PC-9 (cell line): ENCODE results near the gene KRT78.

ENCODE experiments used
- CTCF ChIP-seq: fragments of 200-600 bp; sonication (generic); conservative IDR thresholded peaks from 2 replicates; pipeline ENCODE4 v1.6.1; 2017; ENCODE audit warnings: mixed run types, antibody characterized with exemption, mild to moderate bottlenecking, moderate library complexity
- EZH2 ChIP-seq: fragments of 200-600 bp; sonication (generic); IDR thresholded peaks from 2 replicates; pipeline ENCODE4 v1.8.0; 2017; ENCODE audit warnings: antibody characterized with exemption, low read depth

- TF ChIP-seq CTCF (no peak), EZH2 (no peak)
Observed at GRCh38 chr12:52832451-52832850, 16.3 kb downstream of the KRT78 start.
